Right lobe of liver (tissue), 6 donors: ENCODE data around the gene MEIS2. TPM values are rescaled to one million over a fixed set of nuclear protein-coding genes. Genes with fewer than 3 reads are reported as not detected.

Source experiments
- ATAC-seq, 4 donors: fragments of 200-7000 bp; cut with Tn5 transposase; one replicate each; pipeline ENCODE4 v1.9.1; 2020; ENCODE audit warnings: mild to moderate bottlenecking in 4 of 4, moderate library complexity in 4 of 4
- DNase-seq, 3 donors: peaks; one replicate each; pipeline ENCODE4 v3.0.0-alpha.2; 2020
- H3K27ac ChIP-seq, 3 donors: fragments of 200-600 bp; one replicate each; pipeline ENCODE4 v1.8.0; 2022
- H3K27me3 ChIP-seq, 2 donors: fragments of 200-600 bp; one replicate each; pipeline ENCODE4 v1.8.0; 2022
- H3K36me3 ChIP-seq, 4 donors: fragments of 200-600 bp; sonication (generic) in 1 of 4; one replicate each; pipeline versions ENCODE4 v1.5.1 to v1.8.0; 2017 to 2022; ENCODE audit warnings: control low read depth in 1 of 4
- H3K4me1 ChIP-seq, 4 donors: fragments of 200-600 bp; sonication (generic) in 1 of 4; one replicate each; pipeline versions ENCODE4 v1.5.1 to v1.8.0; 2017 to 2022; ENCODE audit warnings: control low read depth in 1 of 4
- H3K4me3 ChIP-seq, 3 donors: fragments of 200-600 bp; one replicate each; pipeline ENCODE4 v1.8.0; 2022
- H3K9me3 ChIP-seq, 4 donors: fragments of 200-600 bp; sonication (generic) in 1 of 4; one replicate each; pipeline versions ENCODE4 v1.5.1 to v1.8.0; 2017 to 2022; ENCODE audit warnings: control low read depth in 1 of 4
- POLR2A ChIP-seq: fragments of 450-650 bp; IDR thresholded peaks from one replicate; pipeline ENCODE4 v1.6.1; 2017; ENCODE audit warnings: antibody characterized with exemption, mild to moderate bottlenecking
- WGBS: methylation state at CpG from one replicate; pipeline ENCODE4 v1.1.6; 2018; ENCODE audit warnings: low coverage, low lambda C conversion rate; ENCODE audit not compliant: insufficient coverage; ENCODE audit errors: missing lambda C conversion rate; 5-methylcytosine and 5-hydroxymethylcytosine counted together
- intact Hi-C, 2 donors: fragments of 100-400 bp; cut with DNase I; formaldehyde crosslinking; loops; one replicate each; pipeline versions ENCODE4 v1.11.2 to v1.14.1; 2022
- total RNA-seq, 6 experiments: library from RNA; depleted of rRNA in 2 of 6; stranded (reverse); fragments of >200 nt in 2 of 6; fragmentation: NEBNext Ultra II Directional in 3 of 6; extraction: Animal tissue kit (Norgen Biotek cat#: 25700) in 3 of 6; gene quantifications; one replicate each; pipeline versions ENCODE4 v1.1.0 to v1.2.4, GENCODE V29; 2016 to 2023
- TF ChIP-seq, protein P1 (sequence below), 4 donors: fragments of 200-600 bp in 3 of 4; fragments of 450-650 bp in 1 of 4; IDR thresholded peaks; one replicate each; pipeline versions ENCODE4 v1.5.1 to v1.8.0; 2016 to 2022; ENCODE audit warnings: antibody characterized with exemption in 4 of 4, mild to moderate bottlenecking in 2 of 4
- donor health status: DM: no; HTN: yes; CAD: no.
- donor health status: DM: no; HTN: no; CAD: no.
- donor health status: DM: no; HTN: no; CAD: no.
- donor health status: DM: no; HTN: yes; CAD: no.
- donor health status: DM: no; HTN: yes; CAD: no.

MEIS2 gene
- total RNA-seq, 6 experiments from 2014 or later = 6.1 to 18.0 (median 7.9) TPM

GRCh38 chr15:37103475-37104423 lies 3.4 kb upstream of the MEIS2 start:
- Histone ChIP-seq H3K27me3 (peaks cover 0 to 9% of the 10 kb centered on the region in 2 donors), H3K27ac (no peak overlapping the region), H3K36me3 (no peaks in the 10 kb centered on the region), H3K4me3 (no peak overlapping the region), H3K9me3 (no peaks in the 10 kb centered on the region), H3K4me1 (no peaks in the 10 kb centered on the region)
- ATAC-seq = no peak
- no peak for TF ChIP-seq POLR2A
- TF ChIP-seq, protein P1, sequence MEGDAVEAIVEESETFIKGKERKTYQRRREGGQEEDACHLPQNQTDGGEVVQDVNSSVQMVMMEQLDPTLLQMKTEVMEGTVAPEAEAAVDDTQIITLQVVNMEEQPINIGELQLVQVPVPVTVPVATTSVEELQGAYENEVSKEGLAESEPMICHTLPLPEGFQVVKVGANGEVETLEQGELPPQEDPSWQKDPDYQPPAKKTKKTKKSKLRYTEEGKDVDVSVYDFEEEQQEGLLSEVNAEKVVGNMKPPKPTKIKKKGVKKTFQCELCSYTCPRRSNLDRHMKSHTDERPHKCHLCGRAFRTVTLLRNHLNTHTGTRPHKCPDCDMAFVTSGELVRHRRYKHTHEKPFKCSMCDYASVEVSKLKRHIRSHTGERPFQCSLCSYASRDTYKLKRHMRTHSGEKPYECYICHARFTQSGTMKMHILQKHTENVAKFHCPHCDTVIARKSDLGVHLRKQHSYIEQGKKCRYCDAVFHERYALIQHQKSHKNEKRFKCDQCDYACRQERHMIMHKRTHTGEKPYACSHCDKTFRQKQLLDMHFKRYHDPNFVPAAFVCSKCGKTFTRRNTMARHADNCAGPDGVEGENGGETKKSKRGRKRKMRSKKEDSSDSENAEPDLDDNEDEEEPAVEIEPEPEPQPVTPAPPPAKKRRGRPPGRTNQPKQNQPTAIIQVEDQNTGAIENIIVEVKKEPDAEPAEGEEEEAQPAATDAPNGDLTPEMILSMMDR (IDR thresholded peaks at IDR 0.05) = no peak
- intact Hi-C loops = loop anchor here in 1 of 2 donors (10.0 kb wide), 1 partner anchor 219 kb away; no protein-coding TSS in a partner anchor
- DNase-seq = no peak
- WGBS = 55% methylated on average over 27 of the region's 27 CpGs

DNA sequence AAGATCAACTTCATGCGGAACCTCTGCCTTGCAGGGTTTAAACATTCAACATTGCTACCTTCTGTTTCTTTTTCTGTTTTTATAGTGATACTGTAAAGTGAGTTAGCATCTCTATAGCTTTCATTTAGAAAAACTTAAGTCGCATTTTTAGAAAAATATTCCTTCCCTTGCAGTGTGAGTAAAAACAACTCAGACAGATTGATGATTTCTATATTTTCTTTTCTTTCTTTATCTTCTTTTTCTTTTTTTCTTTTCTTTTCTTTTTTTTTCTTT lies 2.8 kb upstream of the MEIS2 start:
- Histone ChIP-seq H3K9me3 (no peaks in the 10 kb centered on the region), H3K27me3 (peaks cover 0 to 9% of the 10 kb centered on the region in 2 donors), H3K4me1 (no peaks in the 10 kb centered on the region), H3K27ac (peak overlapping the region in 1 of 3 donors; percentile 39), H3K4me3 (peak overlapping the region in 1 of 3 donors; percentile 51), H3K36me3 (no peaks in the 10 kb centered on the region)
- intact Hi-C loops = loop anchor here in 1 of 2 donors (10.0 kb wide), 1 partner anchor 218 kb away; no protein-coding TSS in a partner anchor
- no peak for DNase-seq
- TF ChIP-seq, protein P1 (IDR thresholded peaks at IDR 0.05) = no peak
- TF ChIP-seq POLR2A = no peak
- ATAC-seq = no peak
- WGBS = 61% methylated on average over 2 of the region's 2 CpGs

DNA sequence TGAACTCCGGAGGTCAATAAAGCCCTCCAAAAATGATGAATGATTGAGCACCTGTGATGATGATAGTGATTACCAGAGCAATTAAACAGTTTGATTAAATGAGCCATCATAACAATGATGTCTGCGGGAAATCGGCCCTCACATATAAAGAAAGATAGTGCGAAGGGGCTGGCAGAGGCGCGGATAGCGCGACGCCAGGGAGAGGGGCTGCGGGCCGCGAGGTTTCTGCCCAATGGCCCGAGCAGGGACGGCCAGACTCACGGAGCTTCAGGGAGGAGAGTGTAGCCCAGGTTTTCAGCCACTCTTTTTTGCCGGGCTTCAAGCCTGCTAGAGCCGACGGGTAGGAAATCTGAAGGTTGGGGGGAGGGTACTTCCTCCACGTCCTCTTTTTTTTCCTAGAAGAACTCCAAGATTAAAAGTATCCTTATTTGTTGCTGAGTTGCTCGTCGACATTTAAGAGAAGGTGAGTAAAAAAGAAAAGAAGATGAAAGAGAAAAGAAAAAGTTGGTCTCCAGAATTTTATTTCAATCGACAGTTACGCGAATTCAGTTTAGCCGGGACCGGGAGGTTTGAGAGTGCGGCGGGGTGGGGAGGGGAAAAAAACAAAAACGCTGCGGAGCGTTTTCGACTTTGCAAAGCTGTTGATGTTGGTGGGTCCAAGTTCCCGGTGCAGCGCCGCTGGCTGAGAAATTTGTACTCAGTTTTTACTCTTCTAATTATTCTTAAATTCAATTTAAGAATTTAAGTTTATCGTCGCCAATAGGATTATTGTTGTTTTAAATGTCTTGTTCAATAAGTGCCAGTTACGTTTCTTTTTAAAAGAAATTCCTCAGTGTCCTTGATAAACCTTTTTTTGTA lies 2.2 kb upstream of the MEIS2 start:
- no peaks in the 10 kb centered on the region for H3K9me3 ChIP-seq
- ATAC-seq = no peak
- peaks cover 0 to 9% of the 10 kb centered on the region in 2 donors for H3K27me3 ChIP-seq
- intact Hi-C loops = loop anchor here in 1 of 2 donors (10.0 kb wide), 1 partner anchor 218 kb away; no protein-coding TSS in a partner anchor
- peak overlapping the region; percentile 51 to 72 (median 71) for H3K4me3 ChIP-seq
- TF ChIP-seq, protein P1 (IDR thresholded peaks at IDR 0.05) = no peak
- TF ChIP-seq POLR2A = no peak
- 21% methylated on average over 36 of the region's 38 CpGs for WGBS
- no peaks in the 10 kb centered on the region for H3K36me3 ChIP-seq
- H3K27ac ChIP-seq = peak overlapping the region; percentile 9 to 96 (median 39)
- no peaks in the 10 kb centered on the region for H3K4me1 ChIP-seq
- no peak for DNase-seq

- intact Hi-C loops = loop anchor here in 1 of 2 donors (10.0 kb wide), 1 partner anchor 217 kb away; no protein-coding TSS in a partner anchor
- H3K27me3 ChIP-seq = peaks cover 0 to 9% of the 10 kb centered on the region in 2 donors
- WGBS = under 1% methylated on average over 15 of the region's 15 CpGs
- peak overlapping the region; percentile 93 to 96 (median 94) for H3K27ac ChIP-seq
- peak overlapping the region; percentile 51 to 72 (median 71) for H3K4me3 ChIP-seq
- H3K36me3 ChIP-seq = no peaks in the 10 kb centered on the region
- ATAC-seq (no peak), DNase-seq (no peak)
- TF ChIP-seq, protein P1 (IDR thresholded peaks at IDR 0.05) = no peak
- TF ChIP-seq POLR2A = no peak
- no peaks in the 10 kb centered on the region for H3K4me1 ChIP-seq
- no peaks in the 10 kb centered on the region for H3K9me3 ChIP-seq
Measured at GRCh38 chr15:37101980-37102304, 1.6 kb upstream of the MEIS2 start.
